Skin epidermis (tissue), 12 donors: ENCODE measurements around the gene TAF6L.
A peak's percentile ranks its signal among the peaks of the same experiment; 100 is the strongest.

Experiments used
- H3K27ac ChIP-seq, 21 experiments: fragments of 200-600 bp; sonication (generic) in 11 of 21; one replicate each; pipeline ENCODE4 v1.5.0; 2020; ENCODE audit warnings: mild to moderate bottlenecking in 3 of 21, inconsistent platforms in 2 of 21, moderate library complexity in 2 of 21
- H3K4me3 ChIP-seq, 7 experiments: fragments of 200-600 bp; sonication (generic) in 2 of 7; one replicate each; pipeline ENCODE4 v1.5.0; 2020; ENCODE audit warnings: inconsistent platforms in 2 of 7, mild to moderate bottlenecking in 2 of 7, moderate library complexity in 1 of 7

Gene TAF6L

DNA sequence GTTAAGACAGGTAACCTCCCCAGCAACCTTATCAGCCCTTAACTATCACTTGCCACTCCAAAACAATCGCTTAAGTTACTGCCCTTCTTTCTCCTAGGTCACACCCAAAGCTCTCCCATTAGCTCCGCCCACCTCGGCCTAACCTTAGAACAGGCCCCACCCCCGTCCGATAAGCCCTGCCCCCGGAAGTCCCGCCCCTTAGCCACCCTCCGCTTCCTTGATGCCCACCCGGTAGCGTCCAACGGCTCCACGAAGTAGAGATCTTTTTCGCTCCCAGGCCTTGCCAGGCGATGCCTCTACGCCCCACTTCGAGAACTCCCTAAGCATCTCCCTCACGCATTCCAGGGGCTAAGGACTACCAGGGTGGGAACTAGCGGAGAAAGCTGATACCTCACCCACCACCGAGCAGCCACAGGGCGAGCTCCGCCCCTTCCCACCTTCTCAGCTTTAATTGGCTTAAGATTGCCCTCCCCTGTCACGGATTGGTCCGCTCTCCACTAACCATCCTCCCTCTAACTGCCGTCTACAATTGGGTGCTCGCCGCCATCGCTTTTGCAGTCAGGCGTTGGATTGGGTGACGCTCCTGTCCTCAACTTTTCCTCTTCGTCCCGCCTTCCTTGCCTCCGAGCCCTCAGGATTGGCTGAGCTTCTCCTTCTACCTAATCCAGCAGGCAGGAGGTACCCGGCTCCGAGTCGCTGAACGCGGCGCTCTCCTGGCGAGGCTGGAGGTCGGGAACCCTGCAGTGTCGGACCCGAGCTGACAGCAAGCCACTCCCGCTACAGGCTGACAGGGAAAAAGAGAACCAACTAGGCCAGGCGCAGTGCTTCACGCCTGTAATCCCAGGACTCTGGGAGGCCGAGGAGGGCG lies 17.2 kb upstream of the TAF6L start, which contains the start of gene ZBTB3:
ZBTB3 (minus strand) TSS at position 425 of the 868 bp plus-strand sequence. CDS start 496 bp downstream, outside the sequence.
- peak within 1 kb of the TSS in 20 of 21 experiments; percentile 76 to 97 (median 90) for H3K27ac ChIP-seq
- peak within 1 kb of the TSS; percentile 41 to 60 (median 53) for H3K4me3 ChIP-seq

DNA sequence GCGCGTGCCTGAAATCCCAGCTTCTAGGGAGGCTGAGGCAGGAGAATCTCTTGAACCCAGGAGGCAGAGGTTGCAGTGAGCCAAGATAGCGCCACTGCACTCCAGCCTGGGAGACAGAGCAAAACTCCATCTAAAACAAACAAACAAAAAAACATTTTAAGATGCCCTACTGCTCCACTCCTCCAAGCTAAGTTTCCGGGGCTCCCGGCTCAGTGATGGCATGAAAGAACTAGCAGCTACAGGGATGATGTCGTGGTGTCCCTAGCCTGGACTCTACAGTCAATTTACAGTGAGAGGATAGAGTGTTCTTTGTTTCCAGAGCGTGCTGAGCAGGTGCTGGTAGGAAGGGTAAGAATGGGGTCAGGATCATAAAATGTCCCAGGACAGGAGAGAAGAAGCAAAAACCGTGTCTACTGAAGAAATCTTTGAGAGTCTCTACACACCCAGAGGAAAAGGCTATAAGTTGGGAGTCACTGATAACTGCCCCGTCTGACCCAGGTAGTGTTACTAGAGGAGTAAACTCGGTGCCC lies 16.0 kb upstream of the TAF6L start:
- Histone ChIP-seq H3K4me3 (no peak overlapping the region), H3K27ac (no peak overlapping the region)

DNA sequence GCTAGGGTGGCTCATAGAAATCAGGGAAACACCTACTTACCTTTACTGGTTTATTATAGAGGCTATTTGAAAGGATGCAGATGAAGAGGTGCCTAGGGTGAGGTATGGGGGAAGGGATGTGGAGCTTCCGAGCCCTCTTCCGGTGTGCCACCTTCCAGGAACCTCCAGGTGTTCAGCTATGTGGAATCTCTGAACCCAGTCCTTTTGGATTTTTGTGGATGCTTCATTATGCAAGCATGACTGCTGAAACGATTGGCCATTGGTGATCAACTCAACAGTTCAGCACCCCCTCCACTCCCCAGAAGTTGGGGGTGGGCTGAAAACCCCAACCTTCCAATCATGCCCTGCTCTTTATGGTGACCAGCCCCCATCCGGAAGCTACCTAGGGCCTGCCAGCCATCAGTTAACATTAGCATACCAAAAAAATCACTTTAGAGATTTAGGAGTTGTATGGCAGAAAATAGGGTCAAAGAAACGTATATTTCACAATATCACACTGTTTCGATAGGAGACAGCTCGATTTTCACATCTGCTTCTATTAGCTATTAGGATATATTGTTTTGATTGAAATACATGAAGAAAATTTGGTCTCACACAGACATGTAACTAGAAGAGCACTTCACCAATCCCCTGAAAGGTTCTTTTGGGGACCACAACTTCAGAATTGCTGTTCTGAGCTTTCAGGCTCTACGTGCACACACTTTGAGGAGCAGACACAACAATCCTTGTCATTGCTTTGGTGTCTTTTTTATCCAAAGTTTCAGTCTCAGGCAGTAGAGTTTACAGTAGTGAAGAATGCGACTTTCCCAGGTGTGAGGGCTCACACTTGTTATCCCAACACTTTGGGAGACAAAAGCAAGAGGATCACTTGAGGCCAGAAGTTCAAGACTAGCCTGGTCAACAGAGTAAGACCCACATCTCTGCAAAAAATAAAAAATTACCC lies 13.1 kb upstream of the TAF6L start:
- no peak overlapping the region for H3K4me3 ChIP-seq

DNA sequence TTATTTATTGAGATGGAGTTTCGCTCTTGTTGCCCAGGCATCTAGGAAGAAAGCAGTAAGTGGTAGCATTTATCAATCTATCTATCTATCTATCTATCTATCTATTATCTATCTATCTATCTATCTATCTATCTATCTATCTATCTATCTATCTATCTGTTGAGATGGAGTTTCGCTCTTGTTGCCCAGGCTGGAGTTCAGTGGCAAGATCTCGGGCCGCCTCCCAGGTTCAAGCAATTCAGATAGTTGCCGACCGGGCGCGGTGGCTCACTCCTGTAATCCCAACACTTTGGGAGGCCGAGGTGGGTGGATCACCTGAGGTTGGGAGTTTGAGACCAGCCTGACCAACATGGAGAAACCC lies 10.3 kb upstream of the TAF6L start:
- Histone ChIP-seq H3K27ac (peak overlapping the region in 18 of 21 experiments; percentile 52 to 92 (median 82)), H3K4me3 (peak overlapping the region; percentile 54 to 80 (median 67))

More for the DNA sequence above, 13.1 kb upstream of the TAF6L start:
- H3K27ac ChIP-seq: no peak overlapping the region

DNA sequence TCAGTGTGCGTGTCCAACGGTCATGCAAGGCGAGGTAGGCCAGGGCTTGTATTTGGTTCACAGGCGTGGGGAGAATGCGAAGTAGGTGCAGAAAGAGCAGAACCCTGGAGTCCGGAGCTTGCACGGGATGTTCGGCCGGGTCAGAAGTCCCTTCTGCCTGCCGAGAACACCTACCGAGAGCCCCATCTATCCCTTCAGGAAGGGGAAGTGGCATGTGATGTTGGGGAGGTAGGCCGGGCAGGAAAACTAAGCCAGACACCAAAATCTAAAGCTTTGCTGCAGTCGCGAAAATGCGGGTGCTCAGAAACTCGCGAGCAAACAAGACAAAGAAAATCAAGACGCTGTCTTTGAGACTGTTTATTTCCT lies 435 bp upstream of the TAF6L start:
- Histone ChIP-seq H3K4me3 (peak overlapping the region; percentile 58 to 74 (median 67)), H3K27ac (peak overlapping the region in 20 of 21 experiments; percentile 76 to 97 (median 90))

DNA sequence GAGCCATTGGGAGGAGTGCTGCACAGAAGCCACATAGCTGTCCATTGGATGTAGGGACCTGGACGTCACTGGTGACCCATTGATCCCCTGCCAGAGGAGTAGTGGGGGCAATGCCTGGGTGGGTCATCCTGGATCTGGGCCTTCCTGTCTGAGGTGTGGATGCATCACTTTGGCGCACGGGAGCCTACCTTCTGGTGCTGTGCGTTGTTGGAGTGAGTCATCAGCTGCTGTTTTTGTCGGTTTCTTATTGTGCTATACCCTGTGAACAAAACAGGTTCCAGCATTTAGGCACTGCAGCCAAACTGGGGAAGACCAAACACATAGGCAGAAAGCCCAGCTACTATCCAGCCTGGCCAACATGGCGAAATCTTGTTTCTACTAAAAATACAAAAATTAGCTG lies 3.2 kb downstream of the TAF6L start:
- H3K27ac ChIP-seq: no peak overlapping the region

DNA sequence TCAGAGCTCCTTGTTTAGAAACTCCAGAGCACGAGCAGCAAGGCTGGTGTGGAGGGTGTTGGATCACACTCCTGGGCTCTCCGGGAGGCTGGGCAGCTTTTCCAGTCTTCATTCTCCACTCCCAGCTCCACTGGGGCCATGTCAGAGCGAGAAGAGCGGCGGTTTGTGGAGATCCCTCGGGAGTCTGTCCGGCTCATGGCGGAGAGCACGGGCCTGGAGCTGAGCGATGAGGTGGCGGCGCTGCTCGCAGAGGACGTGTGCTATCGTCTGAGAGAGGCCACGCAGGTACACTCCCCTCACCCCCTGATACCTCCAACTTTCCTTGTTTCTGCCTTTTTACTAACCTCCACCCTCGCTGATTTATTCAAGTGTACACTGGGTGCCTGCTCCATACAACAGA lies 4.5 kb downstream of the TAF6L start:
- Histone ChIP-seq H3K4me3 (no peak overlapping the region), H3K27ac (no peak overlapping the region)

More for the DNA sequence above, 3.2 kb downstream of the TAF6L start:
- H3K4me3 ChIP-seq: no peak overlapping the region

DNA sequence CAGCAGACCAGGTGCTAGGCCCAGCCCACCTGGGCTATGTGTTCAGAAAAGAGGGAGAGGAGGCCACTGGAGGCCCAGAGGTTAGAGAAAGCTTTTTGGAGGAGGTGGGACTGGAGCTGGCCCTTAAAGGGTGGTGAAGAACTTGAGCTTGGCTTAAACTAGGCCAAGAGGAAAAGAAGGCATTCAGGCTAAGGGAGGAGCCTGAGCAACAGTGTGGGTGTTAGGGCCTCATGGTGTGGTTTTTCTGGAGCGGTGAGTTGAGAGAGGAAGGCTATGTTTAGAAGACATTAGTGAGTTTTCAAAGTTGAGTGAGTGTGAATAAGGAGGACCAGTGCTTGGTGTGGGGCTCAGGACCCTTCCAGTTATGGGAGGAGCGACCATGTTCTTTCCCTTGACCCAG lies 6.2 kb downstream of the TAF6L start:
- no peak overlapping the region for H3K4me3 ChIP-seq

DNA sequence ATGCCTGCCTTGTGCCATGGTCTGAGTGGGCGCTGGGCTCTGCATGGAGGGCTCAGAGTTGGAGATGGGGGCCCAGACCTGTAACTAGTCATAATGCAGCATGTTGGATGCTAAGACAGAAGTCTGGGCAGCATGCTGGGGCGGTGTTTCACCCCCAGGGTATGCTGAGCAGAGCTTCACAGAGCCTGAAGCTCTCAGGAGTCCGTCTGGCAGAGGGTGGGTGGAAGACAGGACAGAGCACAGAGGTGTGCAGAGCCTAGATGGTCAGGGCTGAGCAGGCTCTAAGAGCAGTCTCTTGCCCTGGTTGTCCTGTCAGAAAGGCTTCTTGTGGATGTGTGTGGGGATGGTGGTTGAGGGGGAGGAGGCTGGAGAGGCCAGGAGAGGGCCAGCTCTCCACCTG lies 7.2 kb downstream of the TAF6L start:
- peak overlapping the region in 2 of 21 experiments; percentile 11 to 26 for H3K27ac ChIP-seq
- H3K4me3 ChIP-seq: no peak overlapping the region

More for the DNA sequence above, 6.2 kb downstream of the TAF6L start:
- H3K27ac ChIP-seq: peak overlapping the region in 10 of 21 experiments; percentile 2 to 53 (median 42)

DNA sequence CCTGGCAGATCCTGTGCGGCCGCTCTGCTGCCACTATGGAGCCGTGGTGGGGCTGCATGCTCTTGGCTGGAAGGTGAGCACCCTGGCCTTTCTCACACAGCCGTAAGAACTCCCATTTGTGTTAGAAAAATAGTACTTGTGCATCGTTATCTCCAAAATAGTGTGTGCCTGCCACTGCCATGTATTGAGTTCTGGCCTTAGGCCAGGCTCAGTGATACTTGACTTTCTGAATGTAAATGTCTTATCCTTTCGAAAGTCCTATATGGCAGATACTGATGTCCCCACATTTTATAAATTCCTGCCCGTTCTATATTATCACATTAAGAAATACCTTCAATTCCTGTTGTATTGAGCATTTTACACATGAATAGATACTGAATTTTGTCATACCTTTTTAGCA lies 11.6 kb downstream of the TAF6L start:
- Histone ChIP-seq H3K27ac (no peak overlapping the region), H3K4me3 (no peak overlapping the region)

DNA sequence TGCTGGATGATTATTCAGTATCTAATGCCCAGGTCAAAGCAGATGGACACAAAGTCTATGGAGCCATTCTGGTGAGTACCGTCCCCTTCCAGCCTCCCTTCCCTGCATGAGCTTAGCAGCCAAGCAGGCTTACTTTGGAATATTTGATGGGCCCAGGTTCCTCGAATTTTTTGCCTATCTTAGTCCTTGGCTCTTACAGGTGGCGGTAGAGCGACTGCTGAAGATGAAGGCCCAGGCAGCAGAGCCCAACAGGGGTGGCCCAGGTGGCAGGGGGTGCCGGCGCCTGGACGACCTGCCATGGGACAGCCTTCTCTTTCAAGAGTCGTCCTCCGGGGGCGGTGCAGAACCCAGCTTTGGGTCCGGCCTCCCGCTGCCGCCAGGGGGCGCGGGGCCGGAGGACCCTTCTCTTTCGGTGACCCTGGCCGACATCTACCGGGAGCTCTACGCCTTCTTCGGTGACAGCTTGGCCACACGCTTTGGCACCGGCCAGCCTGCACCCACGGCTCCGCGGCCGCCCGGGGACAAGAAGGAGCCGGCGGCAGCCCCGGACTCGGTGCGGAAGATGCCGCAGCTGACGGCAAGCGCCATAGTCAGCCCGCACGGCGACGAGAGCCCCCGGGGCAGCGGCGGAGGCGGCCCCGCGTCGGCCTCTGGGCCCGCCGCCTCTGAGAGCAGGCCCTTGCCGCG lies 15.3 kb downstream of the TAF6L start:
- Histone ChIP-seq H3K4me3 (peak overlapping the region; percentile 76 to 99 (median 93)), H3K27ac (peak overlapping the region; percentile 71 to 99 (median 95))

DNA sequence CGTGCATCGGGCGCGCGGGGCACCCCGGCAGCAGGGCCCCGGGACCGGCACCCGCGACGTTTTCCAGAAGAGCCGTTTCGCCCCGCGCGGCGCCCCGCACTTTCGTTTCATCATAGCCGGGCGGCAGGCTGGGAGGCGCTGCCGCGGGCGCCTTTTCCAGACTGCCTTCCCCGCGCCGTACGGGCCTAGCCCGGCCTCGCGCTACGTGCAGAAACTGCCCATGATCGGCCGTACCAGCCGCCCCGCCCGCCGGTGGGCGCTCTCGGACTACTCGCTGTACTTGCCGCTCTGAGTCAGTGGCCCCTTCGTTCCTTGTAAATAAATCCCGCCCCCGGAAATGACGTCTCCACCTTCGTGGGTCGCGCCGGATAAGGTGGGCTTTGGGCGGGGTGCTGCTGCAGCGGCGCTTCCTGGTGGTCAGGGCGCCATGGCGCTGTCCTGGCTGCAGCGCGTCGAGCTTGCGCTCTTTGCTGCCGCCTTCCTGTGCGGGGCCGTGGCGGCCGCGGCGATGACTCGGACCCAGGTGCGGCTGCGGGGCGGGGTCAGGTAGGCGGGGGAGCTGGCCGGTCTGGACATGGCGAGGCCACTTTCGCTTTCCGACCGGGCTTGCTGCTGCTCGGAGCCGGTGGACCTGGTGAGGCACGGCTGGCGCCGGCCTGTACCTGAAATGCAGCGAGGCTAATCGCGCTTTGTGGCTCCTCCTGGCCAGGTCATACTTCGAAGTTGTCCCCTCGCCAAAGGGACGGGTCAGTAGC lies 16.0 kb downstream of the TAF6L start, which contains the start of gene TMEM179B:
TMEM179B (plus strand) TSS at position 398 of the 755 bp plus-strand sequence; CDS start at position 428, 30 bp downstream.
- peak within 1 kb of the TSS; percentile 71 to 99 (median 95) for H3K27ac ChIP-seq
- H3K4me3 ChIP-seq: peak within 1 kb of the TSS; percentile 76 to 99 (median 93)

DNA sequence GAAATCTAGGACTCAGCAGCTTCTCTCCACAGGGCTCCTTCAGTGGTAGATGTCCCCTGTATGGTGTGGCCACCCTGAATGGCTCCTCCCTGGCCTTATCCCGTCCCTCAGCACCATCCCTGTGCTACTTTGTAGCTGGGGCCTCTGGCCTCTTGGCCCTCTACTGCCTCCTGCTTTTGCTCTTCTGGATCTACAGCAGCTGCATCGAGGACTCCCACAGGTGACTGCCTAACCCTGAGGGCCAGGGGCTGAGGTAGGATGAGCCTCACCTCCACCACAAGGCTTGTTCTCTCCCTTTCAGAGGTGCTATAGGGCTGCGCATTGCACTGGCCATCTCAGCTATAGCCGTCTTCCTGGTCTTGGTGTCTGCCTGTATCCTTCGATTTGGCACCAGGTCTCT lies 17.8 kb downstream of the TAF6L start:
- H3K4me3 ChIP-seq: no peak overlapping the region
- H3K27ac ChIP-seq: peak overlapping the region in 3 of 21 experiments; percentile 8 to 41 (median 13)

DNA sequence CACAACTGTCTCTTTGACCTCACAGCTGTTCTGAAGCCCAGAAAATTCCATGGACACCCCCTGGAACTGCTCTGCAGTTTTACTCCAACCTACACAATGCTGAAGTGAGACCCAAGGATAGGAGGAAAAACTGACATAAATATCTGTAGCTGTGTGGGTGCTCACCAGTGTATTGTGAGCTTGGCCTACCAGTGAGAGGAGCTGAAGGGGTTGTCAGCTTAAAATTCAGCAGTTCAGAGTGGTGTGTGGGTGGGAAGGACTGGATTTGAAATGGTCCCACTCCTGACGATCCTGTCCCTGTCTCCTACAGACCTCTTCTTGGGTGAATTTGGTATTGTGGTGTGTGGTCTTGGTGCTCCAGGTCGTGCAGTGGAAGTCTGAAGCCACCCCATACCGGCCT lies 18.4 kb downstream of the TAF6L start:
- Histone ChIP-seq H3K27ac (peak overlapping the region in 1 of 21 experiments; percentile 5), H3K4me3 (no peak overlapping the region)

DNA sequence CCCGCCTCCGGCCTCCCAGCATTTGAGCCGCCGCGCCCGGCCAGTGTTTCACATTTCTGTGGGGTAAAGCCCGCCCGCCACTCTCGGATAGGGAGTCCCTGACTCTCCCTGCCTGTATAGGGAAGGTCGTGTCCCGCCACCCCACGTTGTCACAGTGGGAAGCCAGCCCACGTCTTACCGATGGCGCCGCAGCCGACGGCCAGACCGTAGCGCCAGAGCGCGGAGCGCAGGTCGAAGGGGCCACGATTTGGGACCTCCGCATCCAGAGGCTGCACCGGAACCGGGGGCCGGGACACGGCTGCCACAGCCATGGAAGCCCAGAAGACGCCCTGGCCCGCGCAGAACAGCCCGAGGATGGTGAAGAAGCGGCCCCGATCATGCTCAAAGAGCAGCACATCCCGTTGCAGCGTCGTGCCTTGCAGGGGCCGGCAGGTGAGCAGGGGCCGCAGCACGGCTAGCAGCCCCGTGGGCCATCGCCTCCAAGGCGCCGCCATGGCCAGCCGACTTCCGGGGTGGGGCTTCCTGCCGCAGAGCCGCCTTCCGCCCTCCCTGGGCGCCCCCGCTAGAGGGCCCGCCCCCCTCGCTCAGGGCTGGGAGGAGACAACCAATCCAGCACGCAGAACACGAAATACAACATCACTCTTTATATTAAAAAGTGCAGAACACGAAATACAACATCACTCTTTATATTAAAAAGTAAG lies 20.5 kb downstream of the TAF6L start, which contains the start of gene TMEM223:
TMEM223 (minus strand) TSS at position 506 of the 701 bp plus-strand sequence; CDS start at position 494, 12 bp downstream.
- Histone ChIP-seq H3K4me3 (peak within 1 kb of the TSS; percentile 76 to 89 (median 84)), H3K27ac (peak within 1 kb of the TSS; percentile 1 to 94 (median 87))

DNA sequence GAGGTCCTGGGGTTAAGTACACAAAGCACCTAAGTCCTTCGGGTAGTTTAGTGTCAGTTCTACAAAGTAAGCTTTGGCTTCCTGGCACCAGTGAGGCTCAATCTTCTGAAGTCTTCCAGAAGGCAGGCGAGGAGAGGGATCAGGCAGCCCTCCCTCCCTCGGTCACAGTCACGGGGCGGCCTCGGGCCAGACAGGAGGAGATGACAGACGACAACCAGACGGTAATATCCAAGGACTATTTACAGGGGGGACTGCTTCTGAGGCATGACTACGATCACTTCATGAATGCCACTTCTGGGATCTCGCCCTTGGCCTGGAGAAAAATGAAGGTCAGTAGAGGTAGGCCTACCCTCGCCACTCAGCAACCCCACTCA lies 21.0 kb downstream of the TAF6L start:
- Histone ChIP-seq H3K27ac (peak overlapping the region in 19 of 21 experiments; percentile 15 to 94 (median 87)), H3K4me3 (peak overlapping the region in 5 of 7 experiments; percentile 83 to 89 (median 84))

DNA sequence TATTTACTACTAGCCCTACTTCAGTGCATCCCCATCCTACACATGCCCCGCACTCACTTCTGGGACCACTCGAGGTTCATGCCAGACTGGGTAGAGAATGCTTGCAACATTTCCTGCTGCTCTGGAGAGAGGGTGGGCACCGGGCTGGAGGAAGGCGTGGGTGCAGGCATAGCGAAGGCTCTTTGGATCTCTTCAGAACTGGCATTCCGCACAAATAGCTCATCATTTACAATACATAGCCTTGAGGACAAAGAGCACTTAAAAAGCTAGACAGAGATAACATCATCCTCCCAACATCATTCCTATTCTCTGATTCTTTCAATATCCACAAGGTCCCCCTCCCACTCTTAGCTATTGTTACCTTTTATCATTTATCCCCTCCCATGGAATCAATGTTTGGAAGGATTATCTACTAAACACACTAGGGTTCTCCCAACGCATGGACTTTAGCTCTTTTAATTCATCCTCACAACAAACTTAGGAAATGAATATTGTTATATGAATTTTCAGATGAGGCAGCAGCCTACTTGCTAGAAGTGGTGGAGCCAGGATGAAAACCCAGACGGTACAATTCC lies 23.1 kb downstream of the TAF6L start:
- Histone ChIP-seq H3K27ac (no peak overlapping the region), H3K4me3 (no peak overlapping the region)
